ENCODE results near the gene PRR29.
"Not testable (repeated sequence)": the region's sequence is repeated elsewhere in the genome, so short reads cannot be mapped to it uniquely, and the experiment has no call there.

The PRR29 gene

GRCh38 chr17:63998721-63999679 lies 849 bp downstream of the PRR29 start:
- DNase-seq, result peak; percentile 24

- no peak for DNase-seq
These were observed 1.8 kb downstream of the PRR29 start for GRCh38 chr17:63999680-64000531.

- no peak for DNase-seq
These were observed 3.0 kb downstream of the PRR29 start for GRCh38 chr17:64001091-64001579.

GRCh38 chr17:64001763-64002529 lies 3.8 kb downstream of the PRR29 start:
- DNase-seq, result no peak

- no peak for DNase-seq
These were observed 4.7 kb downstream of the PRR29 start for GRCh38 chr17:64002658-64003525.

- no peak for DNase-seq
These were observed 5.5 kb downstream of the PRR29 start for GRCh38 chr17:64003526-64004121.

- DNase-seq, result no peak
These were observed 6.1 kb downstream of the PRR29 start for GRCh38 chr17:64004218-64004770.

- no peak for DNase-seq
These were observed 7.0 kb downstream of the PRR29 start for GRCh38 chr17:64004903-64005733.

- DNase-seq, result no peak
These were observed 7.6 kb downstream of the PRR29 start for GRCh38 chr17:64005734-64006167.

- no peak for DNase-seq
These were observed 8.4 kb downstream of the PRR29 start for GRCh38 chr17:64006361-64007088.

- DNase-seq, result not testable (repeated sequence)
These were observed 9.1 kb downstream of the PRR29 start for GRCh38 chr17:64007089-64007837.

- DNase-seq, result no peak
These were observed 9.7 kb downstream of the PRR29 start for GRCh38 chr17:64007838-64008282.

GRCh38 chr17:64008346-64008745 lies 10.2 kb downstream of the PRR29 start:
- no peak for DNase-seq

- DNase-seq, result no peak
These were observed 10.7 kb downstream of the PRR29 start for GRCh38 chr17:64008830-64009229.

GRCh38 chr17:64009571-64010402 lies 11.6 kb downstream of the PRR29 start:
- DNase-seq, result no peak

GRCh38 chr17:64015447-64015846 lies 17.3 kb downstream of the PRR29 start:
- no peak for DNase-seq

- no peak for DNase-seq
These were observed 18.2 kb downstream of the PRR29 start for GRCh38 chr17:64016231-64016784.
